ENCODE data around the gene PATE2. TPM values are rescaled to one million over a fixed set of nuclear protein-coding genes. Genes with fewer than 3 reads are reported as not detected.

PATE2 gene
- not detected in 2 replicates for total RNA-seq (2022)
- Bru-seq, nascent RNA: percentile 23 among the genes with signal in this experiment
- percentile 16 among the genes with signal in this experiment for BruChase-seq, experiment 1, labeled RNA remaining after a 2-hour chase
- BruChase-seq, experiment 2, labeled RNA remaining after a 6-hour chase: percentile 17 among the genes with signal in this experiment
- long read RNA-seq: 0 reads

DNA sequence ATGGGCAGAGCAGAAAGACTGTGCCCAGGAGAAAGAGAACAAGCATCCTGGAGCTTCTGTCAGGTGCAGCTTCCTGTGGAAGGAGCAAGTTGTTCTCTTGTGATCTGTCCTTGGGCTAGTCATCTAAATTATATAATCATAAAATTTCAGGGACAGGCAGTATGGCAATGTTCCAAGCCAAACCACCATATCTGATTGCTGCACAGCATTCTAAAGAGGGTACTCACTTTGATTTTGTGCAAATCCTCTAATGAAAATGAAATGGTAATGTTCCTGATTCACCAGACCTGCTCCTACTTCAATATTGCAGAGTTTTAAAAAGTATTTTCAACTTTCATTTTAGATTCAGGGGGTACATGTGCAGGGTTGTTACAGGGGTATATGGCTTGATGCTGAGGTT lies at the start of gene PATE2:
PATE2 (minus strand) TSS at position 101 of the 400 bp plus-strand sequence; CDS start at position 46, 55 bp downstream.
- TF ChIP-seq, protein P1, sequence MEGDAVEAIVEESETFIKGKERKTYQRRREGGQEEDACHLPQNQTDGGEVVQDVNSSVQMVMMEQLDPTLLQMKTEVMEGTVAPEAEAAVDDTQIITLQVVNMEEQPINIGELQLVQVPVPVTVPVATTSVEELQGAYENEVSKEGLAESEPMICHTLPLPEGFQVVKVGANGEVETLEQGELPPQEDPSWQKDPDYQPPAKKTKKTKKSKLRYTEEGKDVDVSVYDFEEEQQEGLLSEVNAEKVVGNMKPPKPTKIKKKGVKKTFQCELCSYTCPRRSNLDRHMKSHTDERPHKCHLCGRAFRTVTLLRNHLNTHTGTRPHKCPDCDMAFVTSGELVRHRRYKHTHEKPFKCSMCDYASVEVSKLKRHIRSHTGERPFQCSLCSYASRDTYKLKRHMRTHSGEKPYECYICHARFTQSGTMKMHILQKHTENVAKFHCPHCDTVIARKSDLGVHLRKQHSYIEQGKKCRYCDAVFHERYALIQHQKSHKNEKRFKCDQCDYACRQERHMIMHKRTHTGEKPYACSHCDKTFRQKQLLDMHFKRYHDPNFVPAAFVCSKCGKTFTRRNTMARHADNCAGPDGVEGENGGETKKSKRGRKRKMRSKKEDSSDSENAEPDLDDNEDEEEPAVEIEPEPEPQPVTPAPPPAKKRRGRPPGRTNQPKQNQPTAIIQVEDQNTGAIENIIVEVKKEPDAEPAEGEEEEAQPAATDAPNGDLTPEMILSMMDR (IDR thresholded peaks at IDR 0.05; ENCODE audit: insufficient read depth in 1 of 2, low read depth in 1 of 2, low read length in 1 of 2, severe bottlenecking in 1 of 2, unreplicated experiment in 1 of 2): no peak
- H3K4me3 ChIP-seq (ENCODE audit: low read depth, low read length): no peak within 1 kb of the TSS
- no peaks in the 10 kb centered on the region for H3K9me3 ChIP-seq
- ChIA-PET POLR2A (no interaction called here), CTCF (no interaction called here)
- 0 out of 2 replicates have a peak, but pooled peaks cover 1% of the 10 kb centered on the region for H3K27me3 ChIP-seq (replicated peaks; ENCODE audit: control insufficient read depth, insufficient read depth, low read length)
- BruUV-seq (replicated peaks): no TSS peak
- no peaks in the 10 kb centered on the region for H3K36me3 ChIP-seq (ENCODE audit: control insufficient read depth, insufficient read depth, low read length)
- H3K9me3 Mint-ChIP-seq (ENCODE audit: unreplicated experiment): no peaks in the 10 kb centered on the region
- H3K4me1 Mint-ChIP-seq (ENCODE audit: low read depth, unreplicated experiment): no peaks in the 10 kb centered on the region
- H3K27ac Mint-ChIP-seq (ENCODE audit: unreplicated experiment): no peak within 1 kb of the TSS
- peaks cover 10% of the 10 kb centered on the region for H3K27me3 Mint-ChIP-seq (ENCODE audit: insufficient read depth, unreplicated experiment)
- H3K36me3 Mint-ChIP-seq (ENCODE audit: insufficient read depth, unreplicated experiment): no peaks in the 10 kb centered on the region
- no peak for DNase-seq
- intact Hi-C loops (cut with micrococcal nuclease; ENCODE audit: unreplicated experiment): no loop called here
- H3K4me1 ChIP-seq: no peaks in the 10 kb centered on the region
- H3K4me3 Mint-ChIP-seq (ENCODE audit: unreplicated experiment): no peak within 1 kb of the TSS

DNA sequence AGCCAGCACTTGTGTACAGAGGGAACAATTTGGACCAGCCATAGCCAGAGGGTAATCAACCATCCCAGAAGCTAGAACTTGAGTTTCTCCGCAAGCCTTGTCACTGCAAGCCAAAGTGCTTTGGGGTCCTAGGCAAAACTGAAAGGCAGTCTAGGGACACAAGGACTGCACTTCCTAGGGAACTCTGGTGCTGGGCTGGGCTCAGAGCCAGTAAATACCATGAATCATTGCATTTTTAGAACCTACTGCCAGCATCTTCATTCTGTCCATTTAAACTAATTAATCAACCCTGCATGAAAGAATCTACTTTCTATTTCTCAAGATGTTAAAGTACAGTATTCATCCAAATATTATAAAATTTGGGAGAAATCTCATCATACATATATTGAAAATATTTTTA lies 29.3 kb upstream of the PATE2 start:
- intact Hi-C loops (cut with micrococcal nuclease; ENCODE audit: unreplicated experiment): no loop called here
- Histone ChIP-seq H3K9me3 (peaks cover 4% of the 10 kb centered on the region), H3K36me3 (ENCODE audit: control insufficient read depth, insufficient read depth, low read length) (no peaks in the 10 kb centered on the region), H3K27me3 (replicated peaks; ENCODE audit: control insufficient read depth, insufficient read depth, low read length) (no peaks in the 10 kb centered on the region), H3K4me1 (no peaks in the 10 kb centered on the region), H3K4me3 (ENCODE audit: low read depth, low read length) (no peak overlapping the region)
- no peaks in the 10 kb centered on the region for H3K36me3 Mint-ChIP-seq (ENCODE audit: insufficient read depth, unreplicated experiment)
- H3K4me3 Mint-ChIP-seq (ENCODE audit: unreplicated experiment): no peak overlapping the region
- peaks cover 10% of the 10 kb centered on the region for H3K27me3 Mint-ChIP-seq (ENCODE audit: insufficient read depth, unreplicated experiment)
- no TSS peak for BruUV-seq (replicated peaks)
- TF ChIP-seq, protein P1 (IDR thresholded peaks at IDR 0.05; ENCODE audit: insufficient read depth in 1 of 2, low read depth in 1 of 2, low read length in 1 of 2, severe bottlenecking in 1 of 2, unreplicated experiment in 1 of 2): no peak
- ChIA-PET CTCF (no interaction called here), POLR2A (no interaction called here)
- no peak overlapping the region for H3K27ac Mint-ChIP-seq (ENCODE audit: unreplicated experiment)
- DNase-seq: no peak
- no peaks in the 10 kb centered on the region for H3K4me1 Mint-ChIP-seq (ENCODE audit: low read depth, unreplicated experiment)
- H3K9me3 Mint-ChIP-seq (ENCODE audit: unreplicated experiment): no peaks in the 10 kb centered on the region

DNA sequence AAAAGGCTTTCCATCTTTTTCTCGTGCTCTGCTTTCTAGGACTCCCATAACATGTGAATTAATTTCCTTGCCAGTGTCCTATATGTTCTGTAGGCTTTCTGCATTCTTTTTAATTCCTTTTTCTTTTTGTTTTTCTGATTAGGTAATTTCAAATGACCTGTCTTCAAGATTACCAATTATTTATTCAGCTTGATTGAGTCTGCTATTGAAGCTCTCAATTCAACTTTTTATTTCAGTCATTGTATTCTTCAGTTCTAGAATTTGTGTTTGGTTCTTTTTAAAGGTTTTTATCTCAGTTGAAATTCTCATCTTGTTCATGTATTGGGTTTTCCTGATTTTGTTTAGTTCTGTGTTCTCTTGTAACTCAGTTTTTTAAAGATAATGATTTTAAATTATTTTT lies 23.8 kb upstream of the PATE2 start:
- ChIA-PET POLR2A (no interaction called here), CTCF (no interaction called here)
- DNase-seq: no peak
- TF ChIP-seq, protein P1 (IDR thresholded peaks at IDR 0.05; ENCODE audit: insufficient read depth in 1 of 2, low read depth in 1 of 2, low read length in 1 of 2, severe bottlenecking in 1 of 2, unreplicated experiment in 1 of 2): no peak
- Mint-ChIP-seq H3K36me3 (ENCODE audit: insufficient read depth, unreplicated experiment) (no peaks in the 10 kb centered on the region), H3K27me3 (ENCODE audit: insufficient read depth, unreplicated experiment) (peaks cover 14% of the 10 kb centered on the region), H3K4me1 (ENCODE audit: low read depth, unreplicated experiment) (no peaks in the 10 kb centered on the region), H3K27ac (ENCODE audit: unreplicated experiment) (no peak overlapping the region), H3K9me3 (ENCODE audit: unreplicated experiment) (peaks cover 38% of the 10 kb centered on the region), H3K4me3 (ENCODE audit: unreplicated experiment) (no peak overlapping the region)
- intact Hi-C loops (cut with micrococcal nuclease; ENCODE audit: unreplicated experiment): no loop called here
- BruUV-seq (replicated peaks): no TSS peak
- H3K9me3 ChIP-seq: peaks cover 18% of the 10 kb centered on the region
- no peaks in the 10 kb centered on the region for H3K27me3 ChIP-seq (replicated peaks; ENCODE audit: control insufficient read depth, insufficient read depth, low read length)
- no peaks in the 10 kb centered on the region for H3K36me3 ChIP-seq (ENCODE audit: control insufficient read depth, insufficient read depth, low read length)
- no peaks in the 10 kb centered on the region for H3K4me1 ChIP-seq
- H3K4me3 ChIP-seq (ENCODE audit: low read depth, low read length): no peak overlapping the region

Measured in Caco-2 (cell line).